ENCODE data around the gene RPS21. TPM values are rescaled to one million over a fixed set of nuclear protein-coding genes. Genes with fewer than 3 reads are reported as not detected.

Gene RPS21
- total and polyA plus RNA-seq, 4 donors = 278 to 1,588 (median 439) TPM

- DNase-seq (ENCODE audit: low spot score) = no peak
- Histone ChIP-seq H3K9ac (ENCODE audit: low read depth in 1 of 2, low read length in 2 of 2) (peak overlapping the region in 1 of 2 donors; percentile 14), H3K36me3 (ENCODE audit: control insufficient read depth in 4 of 4, insufficient read depth in 3 of 4, low read depth in 1 of 4, low read length in 3 of 4) (peaks cover 0 to 2% (median 0%) of the 10 kb centered on the region in 4 donors), H3K27me3 (ENCODE audit: control insufficient read depth in 4 of 4, insufficient read depth in 4 of 4, low read length in 3 of 4) (no peaks in the 10 kb centered on the region), H3K27ac (ENCODE audit: low read depth in 1 of 2, low read length in 2 of 2) (peak overlapping the region; percentile 51 to 76), H3K4me3 (ENCODE audit: low read depth in 1 of 3, low read length in 3 of 3) (peak overlapping the region; percentile 32 to 79 (median 58)), H3K9me3 (ENCODE audit: control insufficient read depth in 4 of 4, low read length in 3 of 4) (no peaks in the 10 kb centered on the region), H3K4me1 (ENCODE audit: control insufficient read depth in 4 of 4, insufficient read depth in 4 of 4, low read length in 3 of 4) (peaks cover 46 to 93% (median 70%) of the 10 kb centered on the region in 4 donors)
- TF ChIP-seq, protein P1, sequence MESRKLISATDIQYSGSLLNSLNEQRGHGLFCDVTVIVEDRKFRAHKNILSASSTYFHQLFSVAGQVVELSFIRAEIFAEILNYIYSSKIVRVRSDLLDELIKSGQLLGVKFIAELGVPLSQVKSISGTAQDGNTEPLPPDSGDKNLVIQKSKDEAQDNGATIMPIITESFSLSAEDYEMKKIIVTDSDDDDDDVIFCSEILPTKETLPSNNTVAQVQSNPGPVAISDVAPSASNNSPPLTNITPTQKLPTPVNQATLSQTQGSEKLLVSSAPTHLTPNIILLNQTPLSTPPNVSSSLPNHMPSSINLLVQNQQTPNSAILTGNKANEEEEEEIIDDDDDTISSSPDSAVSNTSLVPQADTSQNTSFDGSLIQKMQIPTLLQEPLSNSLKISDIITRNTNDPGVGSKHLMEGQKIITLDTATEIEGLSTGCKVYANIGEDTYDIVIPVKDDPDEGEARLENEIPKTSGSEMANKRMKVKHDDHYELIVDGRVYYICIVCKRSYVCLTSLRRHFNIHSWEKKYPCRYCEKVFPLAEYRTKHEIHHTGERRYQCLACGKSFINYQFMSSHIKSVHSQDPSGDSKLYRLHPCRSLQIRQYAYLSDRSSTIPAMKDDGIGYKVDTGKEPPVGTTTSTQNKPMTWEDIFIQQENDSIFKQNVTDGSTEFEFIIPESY (IDR thresholded peaks at IDR 0.05) = no peak
- TF ChIP-seq HNF4A (conservative IDR thresholded peaks at IDR 0.05) (peak; percentile 41 to 47), YY1 (IDR thresholded peaks at IDR 0.05) (no peak), NR2F2 (IDR thresholded peaks at IDR 0.05) (no peak), MAX (IDR thresholded peaks at IDR 0.05) (no peak)
- 2% methylated on average over 72 of the region's 72 CpGs for whole genome bisulfite sequencing
These were observed 20.4 kb upstream of the RPS21 start for GRCh38 chr20:62366370-62367135.

DNA sequence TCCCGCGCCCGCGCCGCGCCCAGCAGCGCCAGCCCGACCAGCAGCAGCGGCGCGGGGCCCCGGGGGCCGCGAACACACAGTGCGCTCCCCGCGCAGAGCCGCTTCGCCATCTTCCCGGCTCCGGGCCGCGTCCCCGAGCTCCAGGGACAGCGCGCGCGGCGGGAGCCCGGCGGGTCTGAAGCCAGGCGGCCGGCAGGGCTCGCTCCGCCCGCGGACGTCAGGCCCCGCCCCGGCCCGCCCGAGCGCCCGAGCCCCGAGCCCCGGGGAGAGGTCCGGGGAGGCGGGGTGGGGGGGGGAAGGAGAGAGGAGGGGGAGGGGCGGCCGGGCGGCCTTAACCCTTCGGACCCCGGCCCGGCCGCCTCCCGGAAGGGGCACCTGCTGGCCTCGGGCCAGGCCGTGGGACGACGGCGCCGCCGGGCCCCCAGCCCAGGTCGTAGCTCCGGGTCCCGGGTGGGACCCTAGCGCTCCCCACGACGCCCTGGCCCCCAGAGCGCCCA is 19.7 kb upstream of the RPS21 start, which contains the start of gene LAMA5:
Gene LAMA5, minus strand, starts transcription at position 177 of the 497 bp plus-strand sequence. Its CDS starts 67 bp downstream, at position 110.
- peak; percentile 61 for DNase-seq (ENCODE audit: low spot score)
- no peak for TF ChIP-seq RAD21 (IDR thresholded peaks at IDR 0.05)
- no peak for TF ChIP-seq TAF1 (conservative IDR thresholded peaks at IDR 0.05)
- TF ChIP-seq SP1 (IDR thresholded peaks at IDR 0.05) = no peak
- no peak for TF ChIP-seq CTCF (IDR thresholded peaks at IDR 0.05; ENCODE audit: low read depth, low read length, missing input control)
- no peak for TF ChIP-seq FOXA2 (IDR thresholded peaks at IDR 0.05)
- TF ChIP-seq, protein P2, sequence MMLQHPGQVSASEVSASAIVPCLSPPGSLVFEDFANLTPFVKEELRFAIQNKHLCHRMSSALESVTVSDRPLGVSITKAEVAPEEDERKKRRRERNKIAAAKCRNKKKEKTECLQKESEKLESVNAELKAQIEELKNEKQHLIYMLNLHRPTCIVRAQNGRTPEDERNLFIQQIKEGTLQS (IDR thresholded peaks at IDR 0.05) = no peak
- no peak for TF ChIP-seq NR2F2 (IDR thresholded peaks at IDR 0.05)
- TF ChIP-seq HNF4G (IDR thresholded peaks at IDR 0.05) = no peak
- H3K4me1 ChIP-seq (ENCODE audit: control insufficient read depth in 4 of 4, insufficient read depth in 4 of 4, low read length in 3 of 4) = peaks cover 46 to 87% (median 65%) of the 10 kb centered on the region in 4 donors
- peak within 1 kb of the TSS in 1 of 2 donors; percentile 14 for H3K9ac ChIP-seq (ENCODE audit: low read depth in 1 of 2, low read length in 2 of 2)
- peak within 1 kb of the TSS; percentile 32 to 79 (median 58) for H3K4me3 ChIP-seq (ENCODE audit: low read depth in 1 of 3, low read length in 3 of 3)
- H3K9me3 ChIP-seq (ENCODE audit: control insufficient read depth in 4 of 4, low read length in 3 of 4) = no peaks in the 10 kb centered on the region
- 1% methylated on average over 67 of the region's 70 CpGs for WGBS
- H3K27ac ChIP-seq (ENCODE audit: low read depth in 1 of 2, low read length in 2 of 2) = peak within 1 kb of the TSS; percentile 53 to 76
- H3K27me3 ChIP-seq (ENCODE audit: control insufficient read depth in 4 of 4, insufficient read depth in 4 of 4, low read length in 3 of 4) = no peaks in the 10 kb centered on the region
- no peaks in the 10 kb centered on the region for H3K36me3 ChIP-seq (ENCODE audit: control insufficient read depth in 4 of 4, insufficient read depth in 3 of 4, low read depth in 1 of 4, low read length in 3 of 4)

Data from liver (tissue), 9 donors.